ENCODE measurements around the gene NAB2. TPM values are rescaled to one million over a fixed set of nuclear protein-coding genes. Genes with fewer than 3 reads are reported as not detected.

Gene NAB2
- total and polyA plus RNA-seq, 10 of the 15 experiments (the other 5 are each of a cell fraction or from before 2014, with no cell fraction given), result 0.35 to 35.2 (median 15.3) TPM

GRCh38 chr12:57089271-57090245 lies 644 bp downstream of the NAB2 start (continued):
- TF ChIP-seq HSF1 (IDR thresholded peaks at IDR 0.05; ENCODE audit: low read depth, low read length) (no peak), ZZZ3 (IDR thresholded peaks at IDR 0.05; ENCODE audit: control insufficient read depth, insufficient read length, low read depth) (no peak), JUNB (IDR thresholded peaks at IDR 0.05) (no peak), CHD1 (IDR thresholded peaks at IDR 0.05; ENCODE audit: low read depth, low read length) (no peak), ATF2 (IDR thresholded peaks at IDR 0.05; ENCODE audit: low read length) (no peak), EED (IDR thresholded peaks at IDR 0.05; ENCODE audit: low read depth) (peak; percentile 55), IKZF1 (conservative IDR thresholded peaks at IDR 0.05) (peak; percentile 79), ZNF24 (IDR thresholded peaks at IDR 0.05) (no peak)
